HCT116 (cell line): ENCODE measurements around the gene CENATAC. TPM values are rescaled to one million over a fixed set of nuclear protein-coding genes. Genes with fewer than 3 reads are reported as not detected.
"Not testable (repeated sequence)": the region's sequence is repeated elsewhere in the genome, so short reads cannot be mapped to it uniquely, and the experiment has no call there.

Experiments
- ATAC-seq: fragments of 200-7000 bp; cut with Tn5 transposase; 2 replicates; pipeline ENCODE4 v1.9.1; 2020; ENCODE audit warnings: mild to moderate bottlenecking, moderate library complexity
- BruUV-seq: library from RNA; stranded (reverse); fragments of 400-500 nt; replicated peaks from 2 replicates; lab custom pipeline; 2021; lab: Mats Ljungman, UMichigan
- CTCF ChIA-PET: fragments of 300-600 bp; sonication (Branson Sonifier 250); formaldehyde crosslinking; loops from one replicate; lab custom pipeline; 2021; ENCODE audit warnings: antibody characterized with exemption; lab: Charles Lee
- POLR2A ChIA-PET: fragments of 300-600, 350-600 bp; sonication (Branson Sonifier 250); formaldehyde crosslinking; loops from one replicate; lab custom pipeline; 2021; ENCODE audit warnings: antibody characterized with exemption; lab: Charles Lee
- RAD21 ChIA-PET, 2 experiments: fragments of 300-600 bp; sonication (Branson Sonifier 250); formaldehyde crosslinking; loops; one replicate each; lab custom pipeline; 2023; ENCODE audit warnings: low total read pairs in 2 of 2; ENCODE audit not compliant: uncharacterized antibody in 2 of 2, unreplicated experiment in 2 of 2, low non-redundant PET in 1 of 2; lab: Charles Lee
- DNase-seq: peaks from one replicate; pipeline ENCODE4 v3.0.0-alpha.2; 2010; ENCODE audit warnings: low read depth, low spot score
- H2AFZ ChIP-seq: fragments of 200-600 bp; shearing (Covaris generic), sonication (generic); 2 replicates; pipeline ENCODE4 v1.6.1; 2017; ENCODE audit warnings: low read depth, mixed run types, mixed read lengths, antibody characterized with exemption, low read length; ENCODE audit not compliant: poor library complexity, severe bottlenecking
- H3K27ac ChIP-seq: 2 replicates; pipeline ENCODE4 v1.5.1; 2012; ENCODE audit warnings: low read depth, low read length
- H3K27me3 ChIP-seq: fragments of 200-600 bp; sonication (generic); 2 replicates; pipeline ENCODE4 v1.6.1; 2016; ENCODE audit warnings: mixed run types, low read length, mixed read lengths; ENCODE audit not compliant: insufficient read depth
- H3K36me3 ChIP-seq, 2 experiments: fragments of 200-500 bp in 1 of 2; fragments of 200-600 bp in 1 of 2; sonication (Bioruptor generic) in 1 of 2; sonication (generic) in 1 of 2; 2 replicates each; pipeline versions ENCODE4 v1.5.1 to v1.6.1; 2014 to 2016; ENCODE audit warnings: low read length in 2 of 2, inconsistent platforms in 1 of 2, mixed read lengths in 1 of 2, mixed run types in 1 of 2; ENCODE audit not compliant: insufficient read depth in 2 of 2, control insufficient read depth in 1 of 2
- H3K4me1 ChIP-seq, 2 experiments: fragments of 200-600 bp in 1 of 2; sonication (generic) in 1 of 2; 2 replicates each; pipeline versions ENCODE4 v1.5.1 to v1.6.1; 2012 to 2017; ENCODE audit warnings: low read length in 2 of 2, inconsistent platforms in 1 of 2, mild to moderate bottlenecking in 1 of 2, mixed read lengths in 1 of 2, mixed run types in 1 of 2, moderate library complexity in 1 of 2; ENCODE audit not compliant: insufficient read depth in 2 of 2, control insufficient read depth in 1 of 2
- H3K4me2 ChIP-seq: fragments of 200-600 bp; sonication (generic); 2 replicates; pipeline ENCODE4 v1.6.1; 2017; ENCODE audit warnings: mixed run types, low read length, mixed read lengths
- H3K4me3 ChIP-seq, 2 experiments: fragments of 200-600 bp in 1 of 2; sonication (generic) in 1 of 2; replicated peaks in 1 of 2; 2 replicates each; pipeline ENCODE4 v1.5.1; 2011 to 2016; ENCODE audit warnings: low read length in 2 of 2, control low read depth in 1 of 2, low read depth in 1 of 2, mild to moderate bottlenecking in 1 of 2, mixed read lengths in 1 of 2, mixed run types in 1 of 2
- H3K79me2 ChIP-seq: fragments of 200-600 bp; sonication (generic); 2 replicates; pipeline ENCODE4 v1.6.1; 2017; ENCODE audit warnings: mild to moderate bottlenecking, mixed run types, low read length, moderate library complexity, mixed read lengths; ENCODE audit not compliant: insufficient read depth
- H3K9ac ChIP-seq: fragments of 200-600 bp; sonication (generic); 2 replicates; pipeline ENCODE4 v1.6.1; 2016; ENCODE audit warnings: low read length, mixed read lengths
- H3K9me2 ChIP-seq: fragments of 200-600 bp; sonication (generic), shearing (Covaris generic); 2 replicates; pipeline ENCODE4 v1.6.1; 2017; ENCODE audit warnings: mixed run types, mild to moderate bottlenecking, moderate library complexity; ENCODE audit not compliant: insufficient read depth
- H3K9me3 ChIP-seq, 2 experiments: fragments of 200-500 bp in 1 of 2; fragments of 200-600 bp in 1 of 2; sonication (Bioruptor generic) in 1 of 2; sonication (generic) in 1 of 2; 2 replicates each; pipeline ENCODE4 v1.6.1; 2014 to 2017; ENCODE audit warnings: low read length in 2 of 2, mixed read lengths in 2 of 2, inconsistent platforms in 1 of 2, low read depth in 1 of 2, mild to moderate bottlenecking in 1 of 2, mixed run types in 1 of 2, moderate library complexity in 1 of 2; ENCODE audit not compliant: control insufficient read depth in 1 of 2, insufficient read depth in 1 of 2
- H4K20me1 ChIP-seq: fragments of 200-600 bp; sonication (generic), shearing (Covaris generic); 2 replicates; pipeline ENCODE4 v1.6.1; 2017; ENCODE audit warnings: mixed run types, mild to moderate bottlenecking, moderate library complexity; ENCODE audit not compliant: insufficient read depth
- POLR2A ChIP-seq: IDR thresholded peaks from 2 replicates; pipeline ENCODE4 v1.7.0; 2011; ENCODE audit warnings: borderline replicate concordance; ENCODE audit not compliant: insufficient read depth, insufficient read length; ENCODE audit errors: extremely low read depth
- YY1 ChIP-seq: IDR thresholded peaks from 2 replicates; pipeline ENCODE4 v1.6.1; 2011; ENCODE audit warnings: low read length, low read depth, moderate library complexity, mild to moderate bottlenecking; ENCODE audit not compliant: insufficient replicate concordance; ENCODE audit errors: extremely low read depth
- intact Hi-C: fragments of 100-400 bp; cut with micrococcal nuclease; formaldehyde crosslinking; loops from 2 replicates; pipeline ENCODE4 v1.10.0; 2022
- total RNA-seq: library from RNA; stranded (reverse); gene quantifications from one replicate; pipeline ENCODE4 v1.2.1, GENCODE V29; 2021; ENCODE audit not compliant: unreplicated experiment

Gene CENATAC
- total RNA-seq, 1 experiment from 2014 or later: 28.9 TPM

DNA sequence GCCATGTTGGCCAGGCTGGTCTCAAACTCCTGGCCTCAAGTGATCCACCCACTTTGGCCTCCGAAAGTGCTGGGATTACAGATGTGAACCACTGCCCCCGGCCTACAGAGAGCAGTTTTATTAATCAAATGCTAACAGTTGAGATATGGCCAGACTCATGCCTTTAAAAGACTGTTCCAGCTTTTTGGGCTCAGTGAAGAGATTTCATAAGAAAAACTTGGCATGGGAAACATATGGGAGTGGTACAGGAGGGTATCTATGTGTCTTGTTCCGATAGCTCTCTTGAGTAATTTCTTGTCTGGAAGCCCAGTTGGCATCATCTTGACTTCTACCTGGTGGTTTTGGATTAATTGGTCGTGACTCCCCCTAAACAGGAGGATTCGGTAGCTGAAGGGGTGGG, 40.9 kb downstream of the CENATAC start:
- POLR2A ChIA-PET: interaction anchor here (1.1 kb wide), 1 partner anchor 16 kb away, joined by 3 read pairs; no protein-coding TSS in a partner anchor

DNA sequence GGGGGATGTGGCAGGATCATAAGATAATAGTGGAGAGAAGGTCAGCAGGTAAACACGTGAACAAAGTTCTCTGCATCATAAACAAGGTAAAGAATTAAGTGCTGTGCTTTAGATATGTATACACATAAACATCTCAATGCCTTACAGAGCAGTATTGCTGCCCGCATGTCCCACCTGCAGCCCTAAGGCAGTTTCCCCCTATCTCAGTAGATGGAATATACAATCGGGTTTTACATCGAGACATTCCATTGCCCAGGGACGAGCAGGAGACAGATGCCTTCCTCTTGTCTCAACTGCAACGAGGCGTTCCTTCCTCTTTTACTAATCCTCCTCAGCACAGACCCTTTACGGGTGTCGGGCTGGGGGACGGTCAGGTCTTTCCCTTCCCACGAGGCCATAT, 41.5 kb downstream of the CENATAC start:
- POLR2A ChIA-PET: interaction anchor here (1.1 kb wide), 1 partner anchor 16 kb away, joined by 3 read pairs; no protein-coding TSS in a partner anchor
- H3K4me1 ChIP-seq, H3K9ac ChIP-seq, H3K36me3 ChIP-seq, H3K4me3 ChIP-seq, CTCF ChIA-PET, BruUV-seq, intact Hi-C loops, H3K4me2 ChIP-seq, H3K9me2 ChIP-seq, H3K27ac ChIP-seq, H4K20me1 ChIP-seq, H2AFZ ChIP-seq, RAD21 ChIA-PET, H3K9me3 ChIP-seq, H3K79me2 ChIP-seq, H3K27me3 ChIP-seq, DNase-seq, ATAC-seq: not testable (repeated sequence)

More for the DNA sequence above, 40.9 kb downstream of the CENATAC start:
- peaks cover 0 to 3% of the 10 kb centered on the region in 2 experiments; a peak in 2 of 4 replicates for H3K4me1 ChIP-seq
- no peaks in the 10 kb centered on the region for H3K27me3 ChIP-seq
- H3K27ac ChIP-seq: no peak overlapping the region
- no peaks in the 10 kb centered on the region for H3K9me3 ChIP-seq
- TF ChIP-seq POLR2A (no peak), YY1 (no peak)
- DNase-seq: no peak
- no peaks in the 10 kb centered on the region for H3K36me3 ChIP-seq
- ChIA-PET CTCF (no interaction called here), RAD21 (no interaction called here)
- no peaks in the 10 kb centered on the region for H4K20me1 ChIP-seq
- H3K9ac ChIP-seq: no peak overlapping the region
- no peak overlapping the region for H2AFZ ChIP-seq
- H3K9me2 ChIP-seq: no peaks in the 10 kb centered on the region
- no peak for ATAC-seq
- no TSS peak for BruUV-seq
- H3K4me2 ChIP-seq: no peak overlapping the region
- intact Hi-C loops: no loop called here
- no peaks in the 10 kb centered on the region for H3K79me2 ChIP-seq
- no peak overlapping the region for H3K4me3 ChIP-seq
